HG02642 (cell line): ENCODE results near the gene FAM111B.
"Not testable (repeated sequence)": the region's sequence is repeated elsewhere in the genome, so short reads cannot be mapped to it uniquely, and the experiment has no call there.

ENCODE experiments used
- ATAC-seq: cut with Tn5 transposase; IDR thresholded peaks from one replicate; pipeline ENCODE4 v1.9.1; 2021; ENCODE audit warnings: mild to moderate bottlenecking; ENCODE audit not compliant: unreplicated experiment, poor library complexity

Gene FAM111B

GRCh38 chr11:59106363-59107336, at the start of gene FAM111B:
Gene FAM111B, plus strand, starts transcription at chr11:59107237. Its CDS starts 2,389 bp downstream, at chr11:59109626.
- peak; percentile 73 for ATAC-seq

- peak; percentile 95 for ATAC-seq
Observed at GRCh38 chr11:59058120-59059033, 48.7 kb upstream of the FAM111B start.

- not testable (repeated sequence) for ATAC-seq
Observed at GRCh38 chr11:59060096-59060495, 46.9 kb upstream of the FAM111B start.

GRCh38 chr11:59062602-59063529, 44.2 kb upstream of the FAM111B start:
- no peak for ATAC-seq

GRCh38 chr11:59063996-59064727, 42.9 kb upstream of the FAM111B start:
- peak; percentile 59 for ATAC-seq

- ATAC-seq: no peak
Observed at GRCh38 chr11:59069087-59069486, 38.0 kb upstream of the FAM111B start.

GRCh38 chr11:59076876-59077571, 30.0 kb upstream of the FAM111B start:
- ATAC-seq: peak; percentile 93

GRCh38 chr11:59078435-59078834, 28.6 kb upstream of the FAM111B start:
- no peak for ATAC-seq

GRCh38 chr11:59079086-59079485, 28.0 kb upstream of the FAM111B start:
- no peak for ATAC-seq

GRCh38 chr11:59080421-59080820, 26.6 kb upstream of the FAM111B start:
- not testable (repeated sequence) for ATAC-seq

GRCh38 chr11:59081430-59082020, 25.5 kb upstream of the FAM111B start:
- ATAC-seq: not testable (repeated sequence)

- not testable (repeated sequence) for ATAC-seq
Observed at GRCh38 chr11:59086007-59086406, 21.0 kb upstream of the FAM111B start, which contains the start of gene GLYATL1B. Gene GLYATL1B, plus strand, starts transcription at chr11:59086307. Its CDS starts 0 bp downstream, at chr11:59086307.

GRCh38 chr11:59088162-59088561, 18.9 kb upstream of the FAM111B start:
- no peak for ATAC-seq

GRCh38 chr11:59093576-59093975, 13.5 kb upstream of the FAM111B start:
- ATAC-seq: not testable (repeated sequence)

GRCh38 chr11:59095225-59095624, 11.8 kb upstream of the FAM111B start:
- peak; percentile 69 for ATAC-seq

GRCh38 chr11:59095972-59096575, 11.0 kb upstream of the FAM111B start:
- ATAC-seq: not testable (repeated sequence)

- peak; percentile 47 for ATAC-seq
Observed at GRCh38 chr11:59097113-59097708, 9.8 kb upstream of the FAM111B start.
